Caco-2 (cell line): ENCODE results near the gene PPP2R5C. TPM values are rescaled to one million over a fixed set of nuclear protein-coding genes. Genes with fewer than 3 reads are reported as not detected.

Experiments
- BruUV-seq: library from RNA; stranded (reverse); fragments of 400-500 nt; replicated peaks from 2 replicates; lab custom pipeline; 2021; lab: Mats Ljungman, UMichigan
- CTCF ChIA-PET: fragments of 300-600 bp; sonication (Branson Sonifier 250); formaldehyde crosslinking; loops from one replicate; lab custom pipeline; 2022; ENCODE audit warnings: antibody characterized with exemption; lab: Charles Lee
- POLR2A ChIA-PET: fragments of 300-600 bp; sonication (Branson Sonifier 250); formaldehyde crosslinking; loops from one replicate; lab custom pipeline; 2022; ENCODE audit warnings: antibody characterized with exemption; lab: Charles Lee
- DNase-seq, 2 experiments: peaks; one replicate each; pipeline versions ENCODE4 v3.0.0 to v3.0.0-alpha.2; 2020 to 2022
- H3K27me3 ChIP-seq: replicated peaks from 2 replicates; pipeline ENCODE4 v1.6.0; 2011; ENCODE audit warnings: low read length; ENCODE audit not compliant: control insufficient read depth, insufficient read depth
- H3K36me3 ChIP-seq: 2 replicates; pipeline ENCODE4 v1.5.1; 2011; ENCODE audit warnings: low read length; ENCODE audit not compliant: control insufficient read depth, insufficient read depth
- H3K4me1 ChIP-seq: fragments of 250-450 bp; sonication (Bioruptor Pico); 2 replicates; pipeline ENCODE4 v1.5.1; 2020; ENCODE audit warnings: mild to moderate bottlenecking
- H3K4me3 ChIP-seq: 2 replicates; pipeline ENCODE4 v1.5.1; 2011; ENCODE audit warnings: low read depth, mild to moderate bottlenecking, control low read depth, low read length
- H3K9me3 ChIP-seq: fragments of 250-450 bp; sonication (Bioruptor Pico); 2 replicates; pipeline ENCODE4 v1.5.1; 2020; ENCODE audit warnings: mild to moderate bottlenecking, moderate library complexity
- H3K27ac Mint-ChIP-seq: one replicate; pipeline ENCODE4 v1.8.0; 2022; ENCODE audit warnings: mixed read lengths; ENCODE audit not compliant: unreplicated experiment
- H3K27me3 Mint-ChIP-seq: one replicate; pipeline ENCODE4 v1.8.0; 2022; ENCODE audit warnings: mixed read lengths; ENCODE audit not compliant: insufficient read depth, unreplicated experiment
- H3K36me3 Mint-ChIP-seq: one replicate; pipeline ENCODE4 v1.8.0; 2022; ENCODE audit warnings: mild to moderate bottlenecking, mixed read lengths; ENCODE audit not compliant: insufficient read depth, unreplicated experiment
- H3K4me1 Mint-ChIP-seq: one replicate; pipeline ENCODE4 v1.8.0; 2022; ENCODE audit warnings: low read depth, mixed read lengths; ENCODE audit not compliant: unreplicated experiment
- H3K4me3 Mint-ChIP-seq: one replicate; pipeline ENCODE4 v1.8.0; 2022; ENCODE audit warnings: mild to moderate bottlenecking, moderate library complexity, mixed read lengths; ENCODE audit not compliant: unreplicated experiment
- H3K9me3 Mint-ChIP-seq: one replicate; pipeline ENCODE4 v1.8.0; 2022; ENCODE audit warnings: mixed read lengths; ENCODE audit not compliant: unreplicated experiment
- intact Hi-C: fragments of 100-400 bp; cut with micrococcal nuclease; formaldehyde crosslinking; loops from one replicate; pipeline ENCODE4 v1.10.0; 2022; ENCODE audit not compliant: unreplicated experiment
- total RNA-seq: library from RNA; stranded (reverse); gene quantifications from 2 replicates; pipeline ENCODE4 v1.2.3, GENCODE V29; 2022
- TF ChIP-seq, protein P1 (sequence below), 2 experiments: fragments of 200-600 bp in 1 of 2; IDR thresholded peaks; 1 replicate in 1 of 2; 2 replicates in 1 of 2; pipeline versions ENCODE4 v1.5.1 to v1.8.0; 2011 to 2022; ENCODE audit warnings: antibody characterized with exemption in 1 of 2, control low read depth in 1 of 2, inconsistent platforms in 1 of 2, low read depth in 1 of 2, low read length in 1 of 2, mild to moderate bottlenecking in 1 of 2, moderate library complexity in 1 of 2; ENCODE audit not compliant: insufficient read depth in 1 of 2, severe bottlenecking in 1 of 2, unreplicated experiment in 1 of 2

Gene PPP2R5C
- total RNA-seq, 1 experiment from 2014 or later, result 97.5 TPM

DNA sequence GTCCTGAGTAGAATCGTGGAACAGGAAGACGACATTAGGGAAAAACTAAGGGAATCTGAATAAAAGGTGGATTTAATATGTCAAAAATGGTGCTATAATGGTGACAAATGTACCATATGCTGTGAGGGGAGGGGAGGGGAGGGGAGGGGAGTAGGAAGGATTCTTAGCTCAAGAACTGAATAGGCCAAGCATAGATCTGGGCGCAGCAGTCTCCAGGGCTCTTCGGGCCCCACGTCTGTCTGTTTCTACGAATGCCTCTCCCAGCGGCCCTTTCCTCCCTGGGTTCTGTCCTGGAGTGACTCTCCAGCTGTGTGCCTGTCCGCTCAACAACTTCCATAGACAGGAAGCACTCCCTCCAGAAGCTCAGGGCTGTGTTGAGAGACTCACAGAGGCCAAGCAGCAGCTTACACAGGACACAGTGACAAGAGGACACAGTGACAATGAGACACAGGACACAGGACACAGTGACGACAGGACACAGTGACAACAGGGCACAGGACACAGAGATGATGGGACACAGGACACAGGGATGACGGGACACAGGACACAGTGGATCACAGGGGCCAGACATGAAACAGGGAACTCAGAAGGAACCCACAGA, 42.4 kb upstream of the PPP2R5C start:
- H3K4me3 ChIP-seq, result no peak overlapping the region
- H3K27ac Mint-ChIP-seq, result no peak overlapping the region
- CTCF ChIA-PET, result no interaction called here
- DNase-seq, result peak in 1 of 2 experiments; percentile 11
- intact Hi-C loops, result no loop called here
- no TSS peak for BruUV-seq
- no peaks in the 10 kb centered on the region for H3K27me3 ChIP-seq
- H3K4me1 Mint-ChIP-seq, result no peaks in the 10 kb centered on the region
- no peaks in the 10 kb centered on the region for H3K4me1 ChIP-seq
- no peak overlapping the region for H3K4me3 Mint-ChIP-seq
- H3K9me3 ChIP-seq, result no peaks in the 10 kb centered on the region
- no peaks in the 10 kb centered on the region for H3K27me3 Mint-ChIP-seq
- POLR2A ChIA-PET, result no interaction called here
- H3K36me3 ChIP-seq, result no peaks in the 10 kb centered on the region
- TF ChIP-seq, protein P1, sequence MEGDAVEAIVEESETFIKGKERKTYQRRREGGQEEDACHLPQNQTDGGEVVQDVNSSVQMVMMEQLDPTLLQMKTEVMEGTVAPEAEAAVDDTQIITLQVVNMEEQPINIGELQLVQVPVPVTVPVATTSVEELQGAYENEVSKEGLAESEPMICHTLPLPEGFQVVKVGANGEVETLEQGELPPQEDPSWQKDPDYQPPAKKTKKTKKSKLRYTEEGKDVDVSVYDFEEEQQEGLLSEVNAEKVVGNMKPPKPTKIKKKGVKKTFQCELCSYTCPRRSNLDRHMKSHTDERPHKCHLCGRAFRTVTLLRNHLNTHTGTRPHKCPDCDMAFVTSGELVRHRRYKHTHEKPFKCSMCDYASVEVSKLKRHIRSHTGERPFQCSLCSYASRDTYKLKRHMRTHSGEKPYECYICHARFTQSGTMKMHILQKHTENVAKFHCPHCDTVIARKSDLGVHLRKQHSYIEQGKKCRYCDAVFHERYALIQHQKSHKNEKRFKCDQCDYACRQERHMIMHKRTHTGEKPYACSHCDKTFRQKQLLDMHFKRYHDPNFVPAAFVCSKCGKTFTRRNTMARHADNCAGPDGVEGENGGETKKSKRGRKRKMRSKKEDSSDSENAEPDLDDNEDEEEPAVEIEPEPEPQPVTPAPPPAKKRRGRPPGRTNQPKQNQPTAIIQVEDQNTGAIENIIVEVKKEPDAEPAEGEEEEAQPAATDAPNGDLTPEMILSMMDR (IDR thresholded peaks at IDR 0.05; ENCODE audit: insufficient read depth in 1 of 2, low read depth in 1 of 2, low read length in 1 of 2, severe bottlenecking in 1 of 2, unreplicated experiment in 1 of 2), result no peak
- no peaks in the 10 kb centered on the region for H3K9me3 Mint-ChIP-seq
- no peaks in the 10 kb centered on the region for H3K36me3 Mint-ChIP-seq

DNA sequence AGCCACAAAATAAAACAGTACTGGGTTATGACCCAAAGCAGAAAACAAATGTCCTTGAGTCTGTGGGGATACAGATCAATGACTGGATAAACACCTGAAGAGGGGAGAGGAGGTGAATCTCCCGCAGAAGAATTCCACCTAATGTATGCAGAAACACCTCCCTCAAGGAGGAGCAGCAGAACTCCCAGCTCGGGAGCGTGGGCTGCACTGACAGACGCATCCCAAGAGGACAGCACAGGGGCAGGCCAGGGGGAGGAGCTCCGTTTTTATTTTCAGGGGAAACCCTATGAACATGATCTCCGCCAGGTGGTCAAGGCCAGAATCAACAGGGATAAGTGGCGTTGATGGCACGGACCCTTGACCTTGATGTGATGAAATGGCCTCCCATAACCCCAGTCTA, 41.8 kb upstream of the PPP2R5C start:
- Mint-ChIP-seq H3K27ac (no peak overlapping the region), H3K27me3 (no peaks in the 10 kb centered on the region), H3K4me1 (no peaks in the 10 kb centered on the region), H3K9me3 (no peaks in the 10 kb centered on the region), H3K4me3 (no peak overlapping the region), H3K36me3 (no peaks in the 10 kb centered on the region)
- Histone ChIP-seq H3K4me1 (no peaks in the 10 kb centered on the region), H3K36me3 (no peaks in the 10 kb centered on the region), H3K4me3 (no peak overlapping the region), H3K27me3 (no peaks in the 10 kb centered on the region), H3K9me3 (no peaks in the 10 kb centered on the region)
- POLR2A ChIA-PET, result no interaction called here
- TF ChIP-seq, protein P1 (IDR thresholded peaks at IDR 0.05; ENCODE audit: insufficient read depth in 1 of 2, low read depth in 1 of 2, low read length in 1 of 2, severe bottlenecking in 1 of 2, unreplicated experiment in 1 of 2), result no peak
- intact Hi-C loops, result no loop called here
- BruUV-seq, result no TSS peak
- DNase-seq, result peak in 1 of 2 experiments; percentile 1
- CTCF ChIA-PET, result no interaction called here

DNA sequence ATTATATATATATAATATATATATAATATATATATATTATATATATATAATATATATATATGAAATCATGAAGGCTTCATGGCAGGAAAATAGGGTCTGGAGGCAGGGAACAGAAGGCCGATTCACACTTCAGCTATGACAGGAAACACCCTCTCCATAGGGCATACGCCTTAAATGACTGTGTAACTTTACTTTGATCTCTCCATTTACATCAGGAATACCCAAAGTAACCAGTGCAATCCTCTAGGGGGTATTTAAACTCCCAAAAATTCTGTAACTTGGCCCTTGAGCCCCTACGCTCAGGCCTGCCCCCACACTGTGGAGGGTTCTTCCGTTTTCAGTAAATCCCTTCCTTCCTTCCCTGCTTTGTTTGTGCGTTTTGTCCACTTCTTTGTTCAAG, 40.4 kb upstream of the PPP2R5C start:
- Mint-ChIP-seq H3K4me3 (no peak overlapping the region), H3K27me3 (no peaks in the 10 kb centered on the region), H3K27ac (no peak overlapping the region), H3K36me3 (no peaks in the 10 kb centered on the region), H3K4me1 (no peaks in the 10 kb centered on the region), H3K9me3 (no peaks in the 10 kb centered on the region)
- no peak for DNase-seq
- Histone ChIP-seq H3K9me3 (no peaks in the 10 kb centered on the region), H3K4me3 (no peak overlapping the region), H3K36me3 (no peaks in the 10 kb centered on the region), H3K4me1 (no peaks in the 10 kb centered on the region), H3K27me3 (no peaks in the 10 kb centered on the region)
- BruUV-seq, result no TSS peak
- intact Hi-C loops, result no loop called here
- CTCF ChIA-PET, result interaction anchor here (1.1 kb wide), 1 partner anchor 39 kb away, joined by 3 read pairs; no protein-coding TSS in a partner anchor
- TF ChIP-seq, protein P1 (IDR thresholded peaks at IDR 0.05; ENCODE audit: insufficient read depth in 1 of 2, low read depth in 1 of 2, low read length in 1 of 2, severe bottlenecking in 1 of 2, unreplicated experiment in 1 of 2), result no peak
- POLR2A ChIA-PET, result no interaction called here
